Natural killer cell (primary cell): Measurements from ENCODE around the gene TMEM270. TPM values are rescaled to one million over a fixed set of nuclear protein-coding genes. Genes with fewer than 3 reads are reported as not detected.
A peak's percentile ranks its signal among the peaks of the same experiment; 100 is the strongest.

Experiments
- ATAC-seq, 3 donors: fragments of 150-1000 bp in 2 of 3; fragments of 200-7000 bp in 1 of 3; cut with Tn5 transposase; 1 replicate in 1 of 3; 2 replicates in 2 of 3; pipeline ENCODE4 v1.10.0; 2021; ENCODE audit warnings: mild to moderate bottlenecking in 2 of 3, moderate library complexity in 2 of 3
- DNase-seq, 2 donors: peaks; one replicate each; pipeline versions ENCODE4 v3.0.0 to v3.0.0-alpha.2; 2013 to 2021; ENCODE audit warnings: mixed read lengths in 1 of 2
- H3K27ac ChIP-seq: one replicate; pipeline ENCODE4 v1.5.1; 2013; ENCODE audit warnings: mild to moderate bottlenecking, low read length
- H3K27me3 ChIP-seq: one replicate; pipeline ENCODE4 v1.6.1; 2013; ENCODE audit warnings: low read length; ENCODE audit not compliant: control insufficient read depth, insufficient read depth
- H3K36me3 ChIP-seq: one replicate; pipeline ENCODE4 v1.6.1; 2013; ENCODE audit warnings: low read length; ENCODE audit not compliant: control insufficient read depth, insufficient read depth
- H3K4me1 ChIP-seq: one replicate; pipeline ENCODE4 v1.6.1; 2013; ENCODE audit warnings: low read length; ENCODE audit not compliant: control insufficient read depth, insufficient read depth
- H3K4me3 ChIP-seq: one replicate; pipeline ENCODE4 v1.5.1; 2013; ENCODE audit warnings: low read length
- H3K9me3 ChIP-seq: one replicate; pipeline ENCODE4 v1.6.1; 2013; ENCODE audit warnings: low read length; ENCODE audit not compliant: control insufficient read depth, insufficient read depth
- H3K27ac Mint-ChIP-seq, 2 donors: one replicate each; pipeline ENCODE4 v1.8.0; 2022; ENCODE audit warnings: mild to moderate bottlenecking in 2 of 2, mixed read lengths in 2 of 2, moderate library complexity in 1 of 2
- H3K27me3 Mint-ChIP-seq, 2 donors: one replicate each; pipeline ENCODE4 v1.8.0; 2022; ENCODE audit warnings: low read depth in 2 of 2, mixed read lengths in 2 of 2
- H3K36me3 Mint-ChIP-seq: one replicate; pipeline ENCODE4 v1.8.0; 2022; ENCODE audit warnings: mixed read lengths
- H3K4me1 Mint-ChIP-seq, 2 donors: one replicate each; pipeline ENCODE4 v1.8.0; 2022; ENCODE audit warnings: mixed read lengths in 2 of 2
- H3K4me3 Mint-ChIP-seq: one replicate; pipeline ENCODE4 v1.8.0; 2022; ENCODE audit warnings: mild to moderate bottlenecking, moderate library complexity, mixed read lengths
- H3K9me3 Mint-ChIP-seq, 2 donors: one replicate each; pipeline ENCODE4 v1.8.0; 2022; ENCODE audit warnings: mixed read lengths in 2 of 2
- CTCF ChIP-seq: fragments of 200-600 bp; IDR thresholded peaks from one replicate; pipeline ENCODE4 v1.8.0; 2022; ENCODE audit warnings: antibody characterized with exemption
- WGBS: methylation state at CpG from one replicate; pipeline ENCODE4 v1.1.7; 2013; ENCODE audit warnings: missing lambda C conversion rate; ENCODE audit not compliant: insufficient coverage; 5-methylcytosine and 5-hydroxymethylcytosine counted together
- intact Hi-C: fragments of 100-400 bp; cut with micrococcal nuclease; formaldehyde crosslinking; loops from one replicate; pipeline ENCODE4 v1.14.2; 2022
- total RNA-seq, 4 donors: library from RNA; stranded (reverse); fragments of 120-200 nt in 1 of 4; gene quantifications; one replicate each; pipeline versions ENCODE4 v1.2.3 to v1.2.4, GENCODE V29; 2013 to 2022

TMEM270 gene, protein sequence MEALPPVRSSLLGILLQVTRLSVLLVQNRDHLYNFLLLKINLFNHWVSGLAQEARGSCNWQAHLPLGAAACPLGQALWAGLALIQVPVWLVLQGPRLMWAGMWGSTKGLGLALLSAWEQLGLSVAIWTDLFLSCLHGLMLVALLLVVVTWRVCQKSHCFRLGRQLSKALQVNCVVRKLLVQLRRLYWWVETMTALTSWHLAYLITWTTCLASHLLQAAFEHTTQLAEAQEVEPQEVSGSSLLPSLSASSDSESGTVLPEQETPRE
- total RNA-seq: not detected
- total RNA-seq (2013): not detected

- intact Hi-C loops: no loop called here
- no peak for ATAC-seq
- Mint-ChIP-seq H3K36me3 (no peaks in the 10 kb centered on the region), H3K9me3 (no peaks in the 10 kb centered on the region), H3K27ac (no peak within 1 kb of the TSS), H3K4me1 (peaks cover 0 to under 1% of the 10 kb centered on the region in 2 donors), H3K4me3 (no peak within 1 kb of the TSS), H3K27me3 (peaks cover 6% of the 10 kb centered on the region in 2 donors)
- Histone ChIP-seq H3K27ac (no peak within 1 kb of the TSS), H3K4me3 (no peak within 1 kb of the TSS), H3K27me3 (no peaks in the 10 kb centered on the region), H3K4me1 (peaks cover 1% of the 10 kb centered on the region), H3K9me3 (no peaks in the 10 kb centered on the region), H3K36me3 (no peaks in the 10 kb centered on the region)
- no peak for DNase-seq
- no peak for TF ChIP-seq CTCF
- 91% methylated on average over 10 of the region's 11 CpGs for WGBS
Measured at GRCh38 chr7:73860859-73861258, at the start of gene TMEM270. TMEM270 (plus strand) TSS chr7:73861159; CDS start chr7:73861195, 36 bp downstream.

DNA sequence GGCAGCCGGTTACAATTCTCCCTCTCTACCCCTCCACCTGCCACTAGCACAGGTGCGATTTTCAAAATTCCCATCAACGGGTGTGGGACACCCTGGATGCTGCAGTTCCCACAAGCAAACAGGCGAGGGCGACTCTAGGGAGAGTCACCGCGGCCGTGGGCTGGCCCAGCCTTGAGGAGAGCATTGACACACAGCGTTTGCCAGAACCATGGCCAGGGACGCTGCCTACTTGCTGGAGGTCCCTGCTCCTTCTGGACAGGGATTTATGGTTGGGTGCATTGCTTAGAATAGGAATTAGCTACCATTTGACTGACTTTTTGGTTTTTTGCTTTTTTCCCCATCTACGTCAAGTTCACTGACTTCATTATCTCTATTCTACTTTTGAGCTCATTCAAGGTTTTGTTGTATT, 49.2 kb upstream of the TMEM270 start:
- Histone ChIP-seq H3K27ac (no peak overlapping the region), H3K36me3 (no peaks in the 10 kb centered on the region), H3K4me3 (no peak overlapping the region), H3K27me3 (no peaks in the 10 kb centered on the region), H3K4me1 (no peaks in the 10 kb centered on the region), H3K9me3 (no peaks in the 10 kb centered on the region)
- no peak overlapping the region for H3K27ac Mint-ChIP-seq
- H3K4me3 Mint-ChIP-seq: no peak overlapping the region
- 10% methylated on average over 10 of the region's 11 CpGs for WGBS
- ATAC-seq (peak; percentile 71 to 89 (median 85)), DNase-seq (peak; percentile 33 to 68)
- peaks cover 0 to 3% of the 10 kb centered on the region in 2 donors for H3K27me3 Mint-ChIP-seq
- no peaks in the 10 kb centered on the region for H3K36me3 Mint-ChIP-seq
- no peaks in the 10 kb centered on the region for H3K4me1 Mint-ChIP-seq
- intact Hi-C loops: loop anchor here (1.0 kb wide), 1 partner anchor 44 kb away; no protein-coding TSS in a partner anchor
- no peaks in the 10 kb centered on the region for H3K9me3 Mint-ChIP-seq
- peak; percentile 64 for TF ChIP-seq CTCF

DNA sequence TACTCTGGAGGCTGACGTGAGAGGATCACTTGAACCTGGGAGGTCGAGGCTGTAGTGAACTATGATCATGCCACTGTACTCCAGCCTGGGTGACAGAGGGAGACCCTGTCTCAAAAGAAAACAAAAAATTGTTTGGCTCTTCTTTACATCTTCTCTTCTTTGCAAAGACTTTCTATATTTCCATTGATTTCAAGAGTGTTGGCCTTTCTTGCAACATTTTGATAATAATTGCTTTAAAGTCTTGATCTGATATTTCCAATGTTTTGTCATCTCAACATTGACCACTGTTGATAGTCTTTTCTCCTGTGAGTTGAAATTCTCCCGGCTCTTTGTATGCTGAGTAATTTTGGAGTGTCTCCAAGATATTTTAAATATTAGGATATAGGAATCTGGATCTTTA, 48.0 kb upstream of the TMEM270 start:
- Mint-ChIP-seq H3K9me3 (no peaks in the 10 kb centered on the region), H3K27me3 (peaks cover 0 to 3% of the 10 kb centered on the region in 2 donors), H3K27ac (no peak overlapping the region), H3K4me1 (no peaks in the 10 kb centered on the region), H3K36me3 (no peaks in the 10 kb centered on the region), H3K4me3 (no peak overlapping the region)
- H3K27me3 ChIP-seq: no peaks in the 10 kb centered on the region
- 89% methylated on average over 2 of the region's 3 CpGs for WGBS
- no peaks in the 10 kb centered on the region for H3K4me1 ChIP-seq
- ATAC-seq (no peak), DNase-seq (no peak)
- H3K27ac ChIP-seq: no peak overlapping the region
- H3K4me3 ChIP-seq: no peak overlapping the region
- no peak for TF ChIP-seq CTCF
- intact Hi-C loops: no loop called here
- no peaks in the 10 kb centered on the region for H3K9me3 ChIP-seq
- no peaks in the 10 kb centered on the region for H3K36me3 ChIP-seq

- Histone ChIP-seq H3K27me3 (no peaks in the 10 kb centered on the region), H3K9me3 (no peaks in the 10 kb centered on the region), H3K4me3 (no peak overlapping the region), H3K36me3 (no peaks in the 10 kb centered on the region), H3K27ac (no peak overlapping the region), H3K4me1 (no peaks in the 10 kb centered on the region)
- 82% methylated on average over 8 of the region's 8 CpGs for WGBS
- DNase-seq (no peak), ATAC-seq (no peak)
- H3K9me3 Mint-ChIP-seq: no peaks in the 10 kb centered on the region
- H3K27me3 Mint-ChIP-seq: peaks cover 0 to 3% of the 10 kb centered on the region in 2 donors
- intact Hi-C loops: no loop called here
- H3K27ac Mint-ChIP-seq: no peak overlapping the region
- no peaks in the 10 kb centered on the region for H3K4me1 Mint-ChIP-seq
- no peak for TF ChIP-seq CTCF
- no peaks in the 10 kb centered on the region for H3K36me3 Mint-ChIP-seq
- H3K4me3 Mint-ChIP-seq: no peak overlapping the region
Measured at GRCh38 chr7:73815436-73815835, 45.5 kb upstream of the TMEM270 start.
